Measurements from ENCODE around the gene SARS2.

Gene SARS2

GRCh38 chr19:38915329-38916321 is 14.9 kb downstream of the SARS2 start:
- no peak for DNase-seq
- Mint-ChIP-seq H3K27me3 (no peaks in the 10 kb centered on the region), H3K4me3 (no peak overlapping the region), H3K4me1 (peaks cover 7 to 10% of the 10 kb centered on the region in 2 donors), H3K9me3 (no peaks in the 10 kb centered on the region), H3K27ac (peak overlapping the region; percentile 14), H3K36me3 (peaks cover 29 to 32% of the 10 kb centered on the region in 2 donors)
- ATAC-seq (replicated peaks): no peak

GRCh38 chr19:38913958-38914357 is 16.6 kb downstream of the SARS2 start:
- peaks cover 7 to 10% of the 10 kb centered on the region in 2 donors for H3K4me1 Mint-ChIP-seq
- H3K27ac Mint-ChIP-seq: no peak overlapping the region
- H3K9me3 Mint-ChIP-seq: no peaks in the 10 kb centered on the region
- no peaks in the 10 kb centered on the region for H3K27me3 Mint-ChIP-seq
- no peak overlapping the region for H3K4me3 Mint-ChIP-seq
- ATAC-seq (replicated peaks): no peak
- H3K36me3 Mint-ChIP-seq: peaks cover 29 to 33% of the 10 kb centered on the region in 2 donors
- DNase-seq: no peak

- Mint-ChIP-seq H3K27ac (peak overlapping the region; percentile 54), H3K27me3 (no peaks in the 10 kb centered on the region), H3K4me1 (peaks cover 7 to 10% of the 10 kb centered on the region in 2 donors), H3K4me3 (no peak overlapping the region), H3K9me3 (no peaks in the 10 kb centered on the region), H3K36me3 (peaks cover 36 to 41% of the 10 kb centered on the region in 2 donors)
- ATAC-seq (replicated peaks): peak; percentile 59 to 64
- no peak for DNase-seq
Observed at GRCh38 chr19:38912600-38913514, 17.7 kb downstream of the SARS2 start.

GRCh38 chr19:38911388-38912001 is 19.1 kb downstream of the SARS2 start:
- no peak overlapping the region for H3K4me3 Mint-ChIP-seq
- H3K27me3 Mint-ChIP-seq: no peaks in the 10 kb centered on the region
- H3K4me1 Mint-ChIP-seq: peaks cover 10% of the 10 kb centered on the region in 2 donors
- H3K9me3 Mint-ChIP-seq: no peaks in the 10 kb centered on the region
- peaks cover 43 to 54% of the 10 kb centered on the region in 2 donors for H3K36me3 Mint-ChIP-seq
- DNase-seq (no peak), ATAC-seq (replicated peaks) (peak in 1 of 2 donors; percentile 12)
- H3K27ac Mint-ChIP-seq: no peak overlapping the region

- Mint-ChIP-seq H3K36me3 (peaks cover 39 to 46% of the 10 kb centered on the region in 2 donors), H3K27me3 (no peaks in the 10 kb centered on the region), H3K9me3 (no peaks in the 10 kb centered on the region), H3K4me1 (peaks cover 10% of the 10 kb centered on the region in 2 donors), H3K27ac (no peak overlapping the region), H3K4me3 (no peak overlapping the region)
- ATAC-seq (replicated peaks) (no peak), DNase-seq (no peak)
Observed at GRCh38 chr19:38910488-38910887, 20.1 kb downstream of the SARS2 start.

GRCh38 chr19:38908911-38909310 is 21.7 kb downstream of the SARS2 start:
- no peak for DNase-seq
- Mint-ChIP-seq H3K27me3 (no peaks in the 10 kb centered on the region), H3K4me3 (no peak overlapping the region), H3K9me3 (no peaks in the 10 kb centered on the region), H3K36me3 (peaks cover 42 to 53% of the 10 kb centered on the region in 2 donors), H3K4me1 (peaks cover 14 to 16% of the 10 kb centered on the region in 2 donors), H3K27ac (no peak overlapping the region)
- ATAC-seq (replicated peaks): no peak

- Mint-ChIP-seq H3K4me1 (peaks cover 8 to 10% of the 10 kb centered on the region in 2 donors), H3K4me3 (no peak overlapping the region), H3K27me3 (no peaks in the 10 kb centered on the region), H3K9me3 (no peaks in the 10 kb centered on the region), H3K27ac (peak overlapping the region; percentile 90), H3K36me3 (peaks cover 42 to 51% of the 10 kb centered on the region in 2 donors)
- DNase-seq (no peak), ATAC-seq (replicated peaks) (no peak)
Observed at GRCh38 chr19:38907670-38908069, 22.9 kb downstream of the SARS2 start.

- ATAC-seq (replicated peaks) (no peak), DNase-seq (no peak)
- H3K9me3 Mint-ChIP-seq: no peaks in the 10 kb centered on the region
- peaks cover 43 to 51% of the 10 kb centered on the region in 2 donors for H3K36me3 Mint-ChIP-seq
- H3K4me1 Mint-ChIP-seq: peaks cover 7% of the 10 kb centered on the region in 2 donors
- no peak overlapping the region for H3K27ac Mint-ChIP-seq
- H3K4me3 Mint-ChIP-seq: no peak overlapping the region
- H3K27me3 Mint-ChIP-seq: no peaks in the 10 kb centered on the region
Observed at GRCh38 chr19:38907227-38907626, 23.3 kb downstream of the SARS2 start.

- H3K27ac Mint-ChIP-seq: no peak overlapping the region
Observed at GRCh38 chr19:38905620-38906019, 24.9 kb downstream of the SARS2 start.

GRCh38 chr19:38904581-38905539 is 25.7 kb downstream of the SARS2 start:
- DNase-seq: no peak
- ATAC-seq (replicated peaks): no peak
- Mint-ChIP-seq H3K9me3 (no peaks in the 10 kb centered on the region), H3K27me3 (no peaks in the 10 kb centered on the region), H3K36me3 (peaks cover 43 to 50% of the 10 kb centered on the region in 2 donors), H3K4me1 (peaks cover 10 to 25% of the 10 kb centered on the region in 2 donors), H3K4me3 (no peak overlapping the region), H3K27ac (no peak overlapping the region)

More at GRCh38 chr19:38905620-38906019, 24.9 kb downstream of the SARS2 start:
- H3K36me3 Mint-ChIP-seq: peaks cover 44 to 53% of the 10 kb centered on the region in 2 donors
- no peaks in the 10 kb centered on the region for H3K27me3 Mint-ChIP-seq
- H3K4me3 Mint-ChIP-seq: no peak overlapping the region
- ATAC-seq (replicated peaks) (no peak), DNase-seq (no peak)
- no peaks in the 10 kb centered on the region for H3K9me3 Mint-ChIP-seq
- peaks cover 10 to 22% of the 10 kb centered on the region in 2 donors for H3K4me1 Mint-ChIP-seq

GRCh38 chr19:38901683-38902082 is 28.9 kb downstream of the SARS2 start:
- no peak overlapping the region for H3K27ac Mint-ChIP-seq
- peaks cover 25 to 26% of the 10 kb centered on the region in 2 donors for H3K36me3 Mint-ChIP-seq
- H3K4me1 Mint-ChIP-seq: peaks cover 25 to 52% of the 10 kb centered on the region in 2 donors
- H3K4me3 Mint-ChIP-seq: peak overlapping the region; percentile 46
- ATAC-seq (replicated peaks) (no peak), DNase-seq (no peak)
- H3K9me3 Mint-ChIP-seq: no peaks in the 10 kb centered on the region
- H3K27me3 Mint-ChIP-seq: no peaks in the 10 kb centered on the region

- H3K4me1 Mint-ChIP-seq: peaks cover 25 to 55% of the 10 kb centered on the region in 2 donors
- H3K27ac Mint-ChIP-seq: peak overlapping the region; percentile 57
- H3K4me3 Mint-ChIP-seq: peak overlapping the region; percentile 76 to 94
- no peaks in the 10 kb centered on the region for H3K27me3 Mint-ChIP-seq
- ATAC-seq (replicated peaks) (no peak), DNase-seq (no peak)
- peaks cover 24 to 26% of the 10 kb centered on the region in 2 donors for H3K36me3 Mint-ChIP-seq
- H3K9me3 Mint-ChIP-seq: no peaks in the 10 kb centered on the region
Observed at GRCh38 chr19:38900743-38901190, 29.8 kb downstream of the SARS2 start.

- Mint-ChIP-seq H3K4me3 (peak overlapping the region; percentile 90 to 94), H3K9me3 (no peaks in the 10 kb centered on the region), H3K27ac (peak overlapping the region; percentile 97), H3K36me3 (peaks cover 21 to 22% of the 10 kb centered on the region in 2 donors), H3K27me3 (no peaks in the 10 kb centered on the region), H3K4me1 (peaks cover 25 to 60% of the 10 kb centered on the region in 2 donors)
- DNase-seq: no peak
- ATAC-seq (replicated peaks): no peak
Observed at GRCh38 chr19:38900202-38900629, 30.3 kb downstream of the SARS2 start.
